Measurements from ENCODE around the gene GET4. TPM values are rescaled to one million over a fixed set of nuclear protein-coding genes. Genes with fewer than 3 reads are reported as not detected.

GET4 gene
- total and polyA plus RNA-seq, 2 experiments from 2014 or later, result 55.0 to 75.4 TPM

DNA sequence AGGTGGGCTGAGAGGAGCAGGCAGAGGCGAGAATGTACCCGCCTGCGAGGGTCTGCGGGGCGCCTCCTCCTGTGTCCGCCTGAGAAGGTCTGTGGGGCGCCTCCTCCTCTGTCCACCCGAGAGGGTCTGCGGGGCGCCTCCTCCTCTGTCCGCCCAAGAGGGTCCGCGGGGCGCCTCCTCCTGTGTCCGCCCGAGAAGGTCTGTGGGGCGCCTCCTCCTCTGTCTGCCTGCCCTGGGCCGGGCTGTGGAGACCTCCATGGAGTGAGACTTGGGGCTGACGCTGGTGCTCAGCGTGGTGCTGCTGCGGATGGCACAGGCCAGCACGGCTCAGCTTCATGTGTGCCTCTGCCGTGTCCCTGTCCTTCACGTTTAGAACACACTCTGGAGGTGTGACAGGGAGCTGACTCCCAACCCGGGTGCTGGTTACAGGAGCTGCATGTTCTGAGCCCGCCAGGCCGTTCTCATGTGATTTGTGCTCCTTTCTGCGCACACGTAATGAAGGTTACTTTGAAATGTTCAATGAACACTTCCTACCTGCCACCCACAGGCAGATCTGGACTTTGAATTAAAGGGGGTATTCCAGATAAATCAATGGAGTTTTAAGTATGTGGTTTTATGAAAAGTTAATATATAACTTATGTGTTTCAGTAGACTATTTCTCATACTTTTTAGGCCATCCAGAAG lies 20.5 kb upstream of the GET4 start:
- Histone ChIP-seq H3K27ac (no peak overlapping the region), H3K36me3 (peaks cover 73% of the 10 kb centered on the region), H3K9me3 (ENCODE audit: low read depth) (no peaks in the 10 kb centered on the region), H3K4me1 (ENCODE audit: low read depth) (no peaks in the 10 kb centered on the region), H3K27me3 (no peaks in the 10 kb centered on the region), H3K4me3 (no peak overlapping the region)
- TF ChIP-seq CTCF (IDR thresholded peaks at IDR 0.05; ENCODE audit: low read depth, low read length), result no peak
- DNase-seq (ENCODE audit: low read depth in 1 of 2, low spot score in 1 of 2), result no peak

DNA sequence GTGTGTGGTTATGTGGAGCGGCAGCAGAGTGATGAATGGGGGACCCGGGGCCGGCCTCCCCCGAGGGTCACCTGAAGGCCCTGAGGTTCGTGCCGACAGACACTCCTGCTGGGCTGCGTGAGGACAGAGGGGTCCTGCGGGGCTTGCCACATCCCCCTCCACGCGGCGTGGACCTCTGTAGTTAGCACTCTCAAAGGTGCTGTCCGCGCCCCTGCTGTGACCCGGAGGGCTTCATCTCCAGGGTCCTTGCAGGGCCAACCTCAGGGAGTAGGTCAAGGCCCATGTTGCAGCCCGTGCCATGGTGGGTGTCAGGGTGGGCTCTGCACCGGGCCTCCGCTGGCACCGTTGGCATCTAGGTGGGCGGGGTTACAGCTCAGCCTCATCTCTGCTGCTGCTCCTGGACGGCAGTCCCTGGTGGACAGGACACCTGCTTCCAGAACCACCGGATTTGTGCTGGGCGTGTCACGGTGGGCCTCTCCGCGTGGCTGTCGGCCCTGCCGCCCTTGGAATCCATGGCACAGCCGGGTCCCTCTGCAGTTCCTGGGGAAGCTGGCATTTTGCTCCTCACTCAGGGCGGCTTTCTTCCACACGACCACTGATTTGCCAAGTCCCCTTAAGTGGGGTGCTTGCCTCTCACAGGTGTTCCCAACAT lies 19.8 kb upstream of the GET4 start:
- no peaks in the 10 kb centered on the region for H3K27me3 ChIP-seq
- no peak for DNase-seq (ENCODE audit: low read depth in 1 of 2, low spot score in 1 of 2)
- TF ChIP-seq CTCF (IDR thresholded peaks at IDR 0.05; ENCODE audit: low read depth, low read length), result no peak
- no peaks in the 10 kb centered on the region for H3K4me1 ChIP-seq (ENCODE audit: low read depth)
- peaks cover 79% of the 10 kb centered on the region for H3K36me3 ChIP-seq
- H3K4me3 ChIP-seq, result no peak overlapping the region
- no peak overlapping the region for H3K27ac ChIP-seq
- H3K9me3 ChIP-seq (ENCODE audit: low read depth), result no peaks in the 10 kb centered on the region

DNA sequence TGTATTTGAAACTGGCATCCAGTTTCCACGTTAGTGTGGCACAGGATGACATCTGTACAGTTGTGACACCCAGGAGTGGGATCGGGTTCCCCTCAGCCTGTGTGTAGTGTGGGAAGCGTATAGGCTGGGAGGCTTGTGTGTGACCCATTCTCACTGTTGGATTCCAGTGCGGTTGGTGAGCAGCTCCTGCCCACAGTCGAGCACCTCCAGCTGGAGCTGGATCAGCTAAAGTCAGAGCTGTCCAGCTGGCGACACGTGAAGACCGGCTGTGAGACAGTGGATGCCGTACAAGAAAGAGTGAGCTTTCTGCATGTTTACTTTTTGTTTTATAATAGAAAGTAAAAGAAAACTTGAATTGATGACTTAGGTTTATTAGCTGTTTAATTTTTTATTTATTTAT lies 18.7 kb upstream of the GET4 start:
- no peak for DNase-seq (ENCODE audit: low read depth in 1 of 2, low spot score in 1 of 2)
- no peak overlapping the region for H3K27ac ChIP-seq
- H3K9me3 ChIP-seq (ENCODE audit: low read depth), result no peaks in the 10 kb centered on the region
- no peak overlapping the region for H3K4me3 ChIP-seq
- H3K36me3 ChIP-seq, result peaks cover 80% of the 10 kb centered on the region
- H3K27me3 ChIP-seq, result no peaks in the 10 kb centered on the region
- no peaks in the 10 kb centered on the region for H3K4me1 ChIP-seq (ENCODE audit: low read depth)
- TF ChIP-seq CTCF (IDR thresholded peaks at IDR 0.05; ENCODE audit: low read depth, low read length), result no peak

DNA sequence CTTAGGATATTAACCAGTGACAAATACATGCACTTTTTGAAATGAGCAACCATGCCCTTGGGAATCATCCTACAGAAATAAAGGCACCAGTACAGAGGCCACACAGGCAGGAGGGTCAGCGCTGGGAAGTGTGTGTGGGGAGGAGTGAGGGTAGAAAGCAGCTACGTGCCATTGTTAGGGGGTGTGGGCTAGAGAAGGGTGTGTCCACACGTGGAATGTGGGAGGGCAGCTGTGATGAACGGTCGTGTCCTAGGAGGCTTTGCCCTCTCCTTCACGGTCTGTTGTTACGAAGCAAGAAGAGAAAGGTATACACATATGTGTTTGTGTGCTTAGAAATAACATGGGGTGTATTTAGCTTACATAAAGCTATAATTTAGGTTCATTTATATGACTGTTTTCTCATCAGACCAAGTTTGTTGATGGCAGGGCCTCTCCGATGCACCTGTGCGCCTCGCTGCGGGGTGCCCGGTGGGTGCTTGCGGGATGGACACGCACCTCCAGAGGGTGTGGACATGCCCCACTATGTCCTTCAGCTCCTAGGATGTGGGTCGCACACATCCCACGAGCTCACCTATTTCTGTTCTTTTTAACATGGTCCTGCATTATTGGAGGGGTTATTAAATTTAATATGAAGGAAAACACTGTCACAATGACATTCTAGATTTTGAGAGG lies 16.9 kb upstream of the GET4 start:
- H3K9me3 ChIP-seq (ENCODE audit: low read depth), result no peaks in the 10 kb centered on the region
- H3K36me3 ChIP-seq, result peaks cover 71% of the 10 kb centered on the region
- H3K4me1 ChIP-seq (ENCODE audit: low read depth), result no peaks in the 10 kb centered on the region
- H3K4me3 ChIP-seq, result no peak overlapping the region
- no peak overlapping the region for H3K27ac ChIP-seq
- TF ChIP-seq CTCF (IDR thresholded peaks at IDR 0.05; ENCODE audit: low read depth, low read length), result no peak
- no peak for DNase-seq (ENCODE audit: low read depth in 1 of 2, low spot score in 1 of 2)
- H3K27me3 ChIP-seq, result no peaks in the 10 kb centered on the region

GRCh38 chr7:860149-860548 lies 16.2 kb upstream of the GET4 start:
- Histone ChIP-seq H3K4me1 (ENCODE audit: low read depth) (no peaks in the 10 kb centered on the region), H3K4me3 (no peak overlapping the region), H3K9me3 (ENCODE audit: low read depth) (no peaks in the 10 kb centered on the region), H3K27ac (no peak overlapping the region), H3K36me3 (peaks cover 69% of the 10 kb centered on the region), H3K27me3 (no peaks in the 10 kb centered on the region)
- no peak for DNase-seq (ENCODE audit: low read depth in 1 of 2, low spot score in 1 of 2)
- TF ChIP-seq CTCF (IDR thresholded peaks at IDR 0.05; ENCODE audit: low read depth, low read length), result no peak

Measured in cardiac muscle cell (in vitro differentiated cells and primary cell).